Caco-2 (cell line): ENCODE measurements around the gene PDK2. TPM values are rescaled to one million over a fixed set of nuclear protein-coding genes. Genes with fewer than 3 reads are reported as not detected.

Experiments
- BruUV-seq: library from RNA; stranded (reverse); fragments of 400-500 nt; replicated peaks from 2 replicates; lab custom pipeline; 2021; lab: Mats Ljungman, UMichigan
- CTCF ChIA-PET: fragments of 300-600 bp; sonication (Branson Sonifier 250); formaldehyde crosslinking; loops from one replicate; lab custom pipeline; 2022; ENCODE audit warnings: antibody characterized with exemption; lab: Charles Lee
- POLR2A ChIA-PET: fragments of 300-600 bp; sonication (Branson Sonifier 250); formaldehyde crosslinking; loops from one replicate; lab custom pipeline; 2022; ENCODE audit warnings: antibody characterized with exemption; lab: Charles Lee
- DNase-seq, 2 experiments: peaks; one replicate each; pipeline versions ENCODE4 v3.0.0 to v3.0.0-alpha.2; 2020 to 2022
- H3K27me3 ChIP-seq: replicated peaks from 2 replicates; pipeline ENCODE4 v1.6.0; 2011; ENCODE audit warnings: low read length; ENCODE audit not compliant: control insufficient read depth, insufficient read depth
- H3K36me3 ChIP-seq: 2 replicates; pipeline ENCODE4 v1.5.1; 2011; ENCODE audit warnings: low read length; ENCODE audit not compliant: control insufficient read depth, insufficient read depth
- H3K4me1 ChIP-seq: fragments of 250-450 bp; sonication (Bioruptor Pico); 2 replicates; pipeline ENCODE4 v1.5.1; 2020; ENCODE audit warnings: mild to moderate bottlenecking
- H3K4me3 ChIP-seq: 2 replicates; pipeline ENCODE4 v1.5.1; 2011; ENCODE audit warnings: low read depth, mild to moderate bottlenecking, control low read depth, low read length
- H3K9me3 ChIP-seq: fragments of 250-450 bp; sonication (Bioruptor Pico); 2 replicates; pipeline ENCODE4 v1.5.1; 2020; ENCODE audit warnings: mild to moderate bottlenecking, moderate library complexity
- H3K27ac Mint-ChIP-seq: one replicate; pipeline ENCODE4 v1.8.0; 2022; ENCODE audit warnings: mixed read lengths; ENCODE audit not compliant: unreplicated experiment
- H3K27me3 Mint-ChIP-seq: one replicate; pipeline ENCODE4 v1.8.0; 2022; ENCODE audit warnings: mixed read lengths; ENCODE audit not compliant: insufficient read depth, unreplicated experiment
- H3K36me3 Mint-ChIP-seq: one replicate; pipeline ENCODE4 v1.8.0; 2022; ENCODE audit warnings: mild to moderate bottlenecking, mixed read lengths; ENCODE audit not compliant: insufficient read depth, unreplicated experiment
- H3K4me1 Mint-ChIP-seq: one replicate; pipeline ENCODE4 v1.8.0; 2022; ENCODE audit warnings: low read depth, mixed read lengths; ENCODE audit not compliant: unreplicated experiment
- H3K4me3 Mint-ChIP-seq: one replicate; pipeline ENCODE4 v1.8.0; 2022; ENCODE audit warnings: mild to moderate bottlenecking, moderate library complexity, mixed read lengths; ENCODE audit not compliant: unreplicated experiment
- H3K9me3 Mint-ChIP-seq: one replicate; pipeline ENCODE4 v1.8.0; 2022; ENCODE audit warnings: mixed read lengths; ENCODE audit not compliant: unreplicated experiment
- intact Hi-C: fragments of 100-400 bp; cut with micrococcal nuclease; formaldehyde crosslinking; loops from one replicate; pipeline ENCODE4 v1.10.0; 2022; ENCODE audit not compliant: unreplicated experiment
- total RNA-seq: library from RNA; stranded (reverse); gene quantifications from 2 replicates; pipeline ENCODE4 v1.2.3, GENCODE V29; 2022
- TF ChIP-seq, protein P1 (sequence below), 2 experiments: fragments of 200-600 bp in 1 of 2; IDR thresholded peaks; 1 replicate in 1 of 2; 2 replicates in 1 of 2; pipeline versions ENCODE4 v1.5.1 to v1.8.0; 2011 to 2022; ENCODE audit warnings: antibody characterized with exemption in 1 of 2, control low read depth in 1 of 2, inconsistent platforms in 1 of 2, low read depth in 1 of 2, low read length in 1 of 2, mild to moderate bottlenecking in 1 of 2, moderate library complexity in 1 of 2; ENCODE audit not compliant: insufficient read depth in 1 of 2, severe bottlenecking in 1 of 2, unreplicated experiment in 1 of 2

PDK2 gene
- total RNA-seq, 1 experiment from 2014 or later: 10.5 TPM

DNA sequence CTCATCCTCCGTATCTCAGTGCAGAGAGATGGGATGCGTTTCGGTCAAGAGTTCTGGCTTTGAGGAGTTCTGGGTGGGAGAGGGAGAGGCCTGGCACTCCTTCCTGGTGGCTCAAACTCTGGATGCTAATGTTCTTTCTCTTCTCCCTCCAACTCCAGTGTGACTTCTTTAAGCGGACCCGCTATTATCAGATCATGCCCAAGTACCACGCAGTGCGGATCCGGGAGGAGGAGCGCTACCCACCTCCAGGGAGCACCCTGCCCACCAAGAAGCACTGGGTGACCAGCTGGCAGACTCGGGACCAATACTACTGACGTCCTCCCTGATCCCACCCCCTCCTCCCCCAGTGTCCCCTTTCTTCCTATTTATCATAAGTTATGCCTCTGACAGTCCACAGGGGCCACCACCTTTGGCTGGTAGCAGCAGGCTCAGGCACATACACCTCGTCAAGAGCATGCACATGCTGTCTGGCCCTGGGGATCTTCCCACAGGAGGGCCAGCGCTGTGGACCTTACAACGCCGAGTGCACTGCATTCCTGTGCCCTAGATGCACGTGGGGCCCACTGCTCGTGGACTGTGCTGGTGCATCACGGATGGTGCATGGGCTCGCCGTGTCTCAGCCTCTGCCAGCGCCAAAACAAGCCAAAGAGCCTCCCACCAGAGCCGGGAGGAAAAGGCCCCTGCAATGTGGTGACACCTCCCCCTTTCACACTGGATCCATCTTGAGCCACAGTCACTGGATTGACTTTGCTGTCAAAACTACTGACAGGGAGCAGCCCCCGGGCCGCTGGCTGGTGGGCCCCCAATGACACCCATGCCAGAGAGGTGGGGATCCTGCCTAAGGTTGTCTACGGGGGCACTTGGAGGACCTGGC, 6.0 kb upstream of the PDK2 start:
- H3K36me3 ChIP-seq: no peaks in the 10 kb centered on the region
- no TSS peak for BruUV-seq
- no peak overlapping the region for H3K4me3 Mint-ChIP-seq
- H3K27me3 Mint-ChIP-seq: no peaks in the 10 kb centered on the region
- DNase-seq: no peak
- H3K27me3 ChIP-seq: no peaks in the 10 kb centered on the region
- no peak overlapping the region for H3K4me3 ChIP-seq
- no peaks in the 10 kb centered on the region for H3K4me1 Mint-ChIP-seq
- no peaks in the 10 kb centered on the region for H3K4me1 ChIP-seq
- no peaks in the 10 kb centered on the region for H3K9me3 ChIP-seq
- TF ChIP-seq, protein P1, sequence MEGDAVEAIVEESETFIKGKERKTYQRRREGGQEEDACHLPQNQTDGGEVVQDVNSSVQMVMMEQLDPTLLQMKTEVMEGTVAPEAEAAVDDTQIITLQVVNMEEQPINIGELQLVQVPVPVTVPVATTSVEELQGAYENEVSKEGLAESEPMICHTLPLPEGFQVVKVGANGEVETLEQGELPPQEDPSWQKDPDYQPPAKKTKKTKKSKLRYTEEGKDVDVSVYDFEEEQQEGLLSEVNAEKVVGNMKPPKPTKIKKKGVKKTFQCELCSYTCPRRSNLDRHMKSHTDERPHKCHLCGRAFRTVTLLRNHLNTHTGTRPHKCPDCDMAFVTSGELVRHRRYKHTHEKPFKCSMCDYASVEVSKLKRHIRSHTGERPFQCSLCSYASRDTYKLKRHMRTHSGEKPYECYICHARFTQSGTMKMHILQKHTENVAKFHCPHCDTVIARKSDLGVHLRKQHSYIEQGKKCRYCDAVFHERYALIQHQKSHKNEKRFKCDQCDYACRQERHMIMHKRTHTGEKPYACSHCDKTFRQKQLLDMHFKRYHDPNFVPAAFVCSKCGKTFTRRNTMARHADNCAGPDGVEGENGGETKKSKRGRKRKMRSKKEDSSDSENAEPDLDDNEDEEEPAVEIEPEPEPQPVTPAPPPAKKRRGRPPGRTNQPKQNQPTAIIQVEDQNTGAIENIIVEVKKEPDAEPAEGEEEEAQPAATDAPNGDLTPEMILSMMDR (IDR thresholded peaks at IDR 0.05; ENCODE audit: insufficient read depth in 1 of 2, low read depth in 1 of 2, low read length in 1 of 2, severe bottlenecking in 1 of 2, unreplicated experiment in 1 of 2): no peak
- ChIA-PET POLR2A (no interaction called here), CTCF (no interaction called here)
- no peaks in the 10 kb centered on the region for H3K36me3 Mint-ChIP-seq
- intact Hi-C loops: no loop called here
- H3K9me3 Mint-ChIP-seq: no peaks in the 10 kb centered on the region
- no peak overlapping the region for H3K27ac Mint-ChIP-seq

DNA sequence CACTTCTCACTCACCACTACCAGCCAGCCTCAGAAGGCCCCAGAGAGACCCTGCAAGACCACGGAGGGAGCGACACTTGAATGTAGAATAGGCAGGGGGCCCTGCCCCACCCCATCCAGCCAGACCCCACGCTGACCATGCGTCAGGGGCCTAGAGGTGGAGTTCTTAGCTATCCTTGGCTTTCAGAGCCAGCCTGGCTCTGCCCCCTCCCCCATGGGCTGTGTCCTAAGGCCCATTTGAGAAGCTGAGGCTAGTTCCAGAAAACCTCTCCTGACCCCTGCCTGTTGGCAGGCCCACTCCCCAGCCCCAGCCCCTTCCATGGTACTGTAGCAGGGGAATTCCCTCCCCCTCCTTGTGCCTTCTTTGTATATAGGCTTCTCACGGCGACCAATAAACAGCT, 5.1 kb upstream of the PDK2 start:
- ChIA-PET CTCF (no interaction called here), POLR2A (no interaction called here)
- H3K4me1 Mint-ChIP-seq: no peaks in the 10 kb centered on the region
- no peak overlapping the region for H3K4me3 Mint-ChIP-seq
- H3K9me3 Mint-ChIP-seq: no peaks in the 10 kb centered on the region
- H3K36me3 ChIP-seq: no peaks in the 10 kb centered on the region
- no peaks in the 10 kb centered on the region for H3K4me1 ChIP-seq
- intact Hi-C loops: loop anchor here (5.0 kb wide), 1 partner anchor 207 kb away; no protein-coding TSS in a partner anchor
- H3K27me3 ChIP-seq: no peaks in the 10 kb centered on the region
- no peak overlapping the region for H3K4me3 ChIP-seq
- TF ChIP-seq, protein P1 (IDR thresholded peaks at IDR 0.05; ENCODE audit: insufficient read depth in 1 of 2, low read depth in 1 of 2, low read length in 1 of 2, severe bottlenecking in 1 of 2, unreplicated experiment in 1 of 2): no peak
- no peak for DNase-seq
- H3K9me3 ChIP-seq: no peaks in the 10 kb centered on the region
- no TSS peak for BruUV-seq
- H3K27me3 Mint-ChIP-seq: no peaks in the 10 kb centered on the region
- H3K36me3 Mint-ChIP-seq: no peaks in the 10 kb centered on the region
- no peak overlapping the region for H3K27ac Mint-ChIP-seq

DNA sequence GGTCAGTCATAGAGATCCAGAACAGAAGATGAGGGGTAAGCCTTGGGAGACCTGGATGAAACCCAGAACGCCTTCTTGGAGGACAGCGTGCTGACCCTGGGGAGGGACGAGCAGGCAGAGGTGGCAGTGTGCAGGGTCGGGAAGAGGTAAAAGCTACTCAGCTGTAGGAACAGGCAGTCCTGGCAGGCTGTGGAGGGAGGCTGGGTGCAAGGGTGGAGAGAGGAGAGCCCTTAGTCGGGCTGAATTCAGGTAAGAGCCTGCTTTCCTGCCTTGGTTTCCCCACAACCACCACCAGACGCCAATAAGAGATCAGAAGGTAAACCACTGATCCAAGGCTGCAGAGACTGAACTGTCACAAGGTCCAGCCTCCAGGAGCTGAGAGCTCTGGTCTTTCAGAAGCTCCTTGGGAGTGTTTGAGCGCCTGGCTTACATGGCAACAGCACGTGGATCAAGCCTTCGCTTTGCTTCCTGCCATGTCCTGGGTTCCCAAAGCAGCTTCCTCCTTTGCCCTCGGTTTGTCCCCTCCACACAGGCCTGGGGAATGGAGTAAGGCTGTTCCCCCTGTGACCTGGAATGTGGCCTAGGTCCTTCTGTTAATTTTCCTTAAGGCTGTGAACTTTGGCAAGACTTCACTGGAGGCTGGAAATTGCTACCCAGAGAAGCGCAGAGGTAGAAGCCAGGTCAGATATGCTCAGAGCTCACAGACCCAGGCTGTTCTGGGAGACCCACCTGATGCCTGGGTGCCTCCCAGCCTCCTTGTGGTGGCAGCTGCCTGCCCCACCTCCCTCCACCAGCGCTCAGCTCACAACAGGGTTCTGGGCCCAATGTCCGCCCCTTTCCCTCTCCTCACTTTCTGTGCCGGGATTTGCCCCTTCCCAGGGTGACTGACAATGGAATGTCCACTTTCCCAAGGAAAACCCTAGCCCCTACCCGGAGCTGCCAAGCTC, 3.9 kb upstream of the PDK2 start:
- TF ChIP-seq, protein P1 (IDR thresholded peaks at IDR 0.05; ENCODE audit: insufficient read depth in 1 of 2, low read depth in 1 of 2, low read length in 1 of 2, severe bottlenecking in 1 of 2, unreplicated experiment in 1 of 2): no peak
- POLR2A ChIA-PET: no interaction called here
- no peaks in the 10 kb centered on the region for H3K9me3 Mint-ChIP-seq
- H3K4me1 Mint-ChIP-seq: no peaks in the 10 kb centered on the region
- H3K27me3 Mint-ChIP-seq: no peaks in the 10 kb centered on the region
- BruUV-seq: no TSS peak
- CTCF ChIA-PET: no interaction called here
- DNase-seq: no peak
- no peak overlapping the region for H3K27ac Mint-ChIP-seq
- intact Hi-C loops: loop anchor here (5.0 kb wide), 1 partner anchor 206 kb away; no protein-coding TSS in a partner anchor
- H3K4me3 Mint-ChIP-seq: no peak overlapping the region
- Histone ChIP-seq H3K4me3 (no peak overlapping the region), H3K9me3 (no peaks in the 10 kb centered on the region), H3K27me3 (no peaks in the 10 kb centered on the region), H3K36me3 (no peaks in the 10 kb centered on the region), H3K4me1 (no peaks in the 10 kb centered on the region)
- H3K36me3 Mint-ChIP-seq: no peaks in the 10 kb centered on the region
